ENCODE measurements around the gene POU2F1. TPM values are rescaled to one million over a fixed set of nuclear protein-coding genes. Genes with fewer than 3 reads are reported as not detected.

Gene POU2F1
- total and polyA plus RNA-seq, 12 donors = 1.3 to 13.9 (median 10.1) TPM

GRCh38 chr1:167198518-167199133 lies 22.1 kb upstream of the POU2F1 start:
- TF ChIP-seq CTCF (IDR thresholded peaks at IDR 0.05) = no peak
- Histone ChIP-seq H3K4me3 (no peak overlapping the region), H3K27me3 (no peaks in the 10 kb centered on the region), H3K27ac (no peak overlapping the region), H3K9me3 (peaks cover 0 to 5% (median 0%) of the 10 kb centered on the region in 11 donors), H3K36me3 (no peaks in the 10 kb centered on the region), H3K4me1 (peaks cover 0 to 3% (median 0%) of the 10 kb centered on the region in 9 donors)
- 49 to 52% methylated on average over 5 of the region's 5 CpGs for WGBS, 2 donors
- DNase-seq (no peak), ATAC-seq (peak in 2 of 8 donors; percentile 60 to 86)
- intact Hi-C loops (cut with DNase I) = no loop called here

- Histone ChIP-seq H3K4me3 (no peak overlapping the region), H3K36me3 (no peaks in the 10 kb centered on the region), H3K9me3 (peaks cover 0 to 7% (median 3%) of the 10 kb centered on the region in 11 donors), H3K27me3 (no peaks in the 10 kb centered on the region), H3K4me1 (peaks cover 0 to 3% (median 0%) of the 10 kb centered on the region in 9 donors), H3K27ac (no peak overlapping the region)
- WGBS, 2 donors = 87 to 89% methylated on average over 2 of the region's 2 CpGs
- intact Hi-C loops (cut with DNase I) = no loop called here
- no peak for TF ChIP-seq CTCF (IDR thresholded peaks at IDR 0.05)
- ATAC-seq (no peak), DNase-seq (no peak)
These were observed 21.0 kb upstream of the POU2F1 start for GRCh38 chr1:167199656-167200055.

GRCh38 chr1:167200272-167200671 lies 20.4 kb upstream of the POU2F1 start:
- 85 to 91% methylated on average over 4 of the region's 4 CpGs for WGBS, 2 donors
- H3K9me3 ChIP-seq = peaks cover 0 to 13% (median 4%) of the 10 kb centered on the region in 11 donors
- no peak overlapping the region for H3K27ac ChIP-seq

GRCh38 chr1:167200749-167201148 lies 19.9 kb upstream of the POU2F1 start:
- peaks cover 0 to 15% (median 4%) of the 10 kb centered on the region in 11 donors for H3K9me3 ChIP-seq
- WGBS, 2 donors = 100% methylated on average over 3 of the region's 3 CpGs
- H3K4me3 ChIP-seq = no peak overlapping the region
- no peak overlapping the region for H3K27ac ChIP-seq
- no peak for TF ChIP-seq CTCF (IDR thresholded peaks at IDR 0.05)
- H3K27me3 ChIP-seq = no peaks in the 10 kb centered on the region
- peaks cover 0 to 3% (median 0%) of the 10 kb centered on the region in 9 donors for H3K4me1 ChIP-seq
- ATAC-seq (no peak), DNase-seq (no peak)
- intact Hi-C loops (cut with DNase I) = no loop called here
- H3K36me3 ChIP-seq = no peaks in the 10 kb centered on the region

More at GRCh38 chr1:167200272-167200671, 20.4 kb upstream of the POU2F1 start:
- H3K27me3 ChIP-seq = no peaks in the 10 kb centered on the region
- no peak for ATAC-seq
- TF ChIP-seq CTCF (IDR thresholded peaks at IDR 0.05) = no peak
- intact Hi-C loops (cut with DNase I) = no loop called here
- peaks cover 0 to 3% (median 0%) of the 10 kb centered on the region in 9 donors for H3K4me1 ChIP-seq
- DNase-seq = no peak
- no peaks in the 10 kb centered on the region for H3K36me3 ChIP-seq
- no peak overlapping the region for H3K4me3 ChIP-seq
